Stimulated activated CD4-positive, alpha-beta T cell treated with anti-CD3 and anti-CD28 coated beads, Interleukin-4, amount 100 ng/mL, for 4 hours (primary cell): ENCODE data around the gene TRMT44.
A peak's percentile ranks its signal among the peaks of the same experiment; 100 is the strongest.

ENCODE experiments used
- DNase-seq, 2 experiments: peaks; one replicate each; pipeline ENCODE4 v3.0.0-alpha.2; 2020

TRMT44 gene

DNA sequence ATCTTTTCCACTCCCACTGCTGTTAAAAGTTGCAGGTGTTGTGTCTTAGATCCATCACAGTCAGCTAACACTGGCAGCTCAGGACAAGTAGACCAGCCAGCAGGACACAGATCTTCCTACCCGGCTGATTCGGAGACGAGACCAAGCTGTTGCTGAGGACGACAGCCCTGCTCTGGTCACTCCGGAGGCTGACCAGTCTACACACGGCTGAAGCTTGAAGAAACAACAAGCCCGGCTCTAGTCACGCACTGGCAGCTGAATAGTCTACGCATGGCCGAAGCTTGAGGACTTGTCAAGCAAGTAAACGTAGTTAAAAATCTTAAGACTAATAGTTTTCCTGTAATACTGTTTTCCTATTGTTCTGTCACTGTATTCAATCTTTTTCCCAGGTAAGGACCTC, 1.8 kb upstream of the TRMT44 start:
- no peak for DNase-seq

GRCh38 chr4:8439168-8439567, 1.4 kb upstream of the TRMT44 start:
- no peak for DNase-seq

- no peak for DNase-seq
Observed at GRCh38 chr4:8439914-8440491, 574 bp upstream of the TRMT44 start.

DNA sequence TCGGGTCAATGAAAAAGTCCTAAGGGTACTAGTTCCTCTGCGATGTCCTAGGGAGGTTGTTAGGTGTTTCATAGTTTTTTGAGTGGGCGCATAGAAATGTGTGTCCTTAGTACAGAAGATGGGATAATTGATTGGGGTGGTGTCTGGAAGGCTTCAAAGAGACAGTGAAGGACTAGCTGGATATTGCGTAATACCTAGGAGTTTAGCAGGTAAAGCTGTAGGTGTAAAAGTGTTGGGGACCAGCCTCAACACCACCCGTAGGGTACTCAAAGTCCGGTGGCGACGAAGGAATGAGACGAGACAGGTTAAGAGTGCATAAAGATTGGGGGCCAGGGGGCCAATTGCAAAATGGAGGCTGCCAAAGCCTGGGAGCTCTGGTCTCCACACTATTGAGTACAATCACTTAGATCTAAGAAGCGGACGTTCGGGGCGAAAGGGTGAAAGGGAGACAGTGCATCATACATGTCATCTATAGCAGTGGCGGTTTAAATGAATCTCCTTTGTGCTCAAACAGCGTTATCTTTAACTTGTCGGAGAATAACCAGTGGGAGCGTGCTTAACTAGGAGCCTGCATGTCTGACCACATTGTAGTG, 1.0 kb downstream of the TRMT44 start:
- no peak for DNase-seq

DNA sequence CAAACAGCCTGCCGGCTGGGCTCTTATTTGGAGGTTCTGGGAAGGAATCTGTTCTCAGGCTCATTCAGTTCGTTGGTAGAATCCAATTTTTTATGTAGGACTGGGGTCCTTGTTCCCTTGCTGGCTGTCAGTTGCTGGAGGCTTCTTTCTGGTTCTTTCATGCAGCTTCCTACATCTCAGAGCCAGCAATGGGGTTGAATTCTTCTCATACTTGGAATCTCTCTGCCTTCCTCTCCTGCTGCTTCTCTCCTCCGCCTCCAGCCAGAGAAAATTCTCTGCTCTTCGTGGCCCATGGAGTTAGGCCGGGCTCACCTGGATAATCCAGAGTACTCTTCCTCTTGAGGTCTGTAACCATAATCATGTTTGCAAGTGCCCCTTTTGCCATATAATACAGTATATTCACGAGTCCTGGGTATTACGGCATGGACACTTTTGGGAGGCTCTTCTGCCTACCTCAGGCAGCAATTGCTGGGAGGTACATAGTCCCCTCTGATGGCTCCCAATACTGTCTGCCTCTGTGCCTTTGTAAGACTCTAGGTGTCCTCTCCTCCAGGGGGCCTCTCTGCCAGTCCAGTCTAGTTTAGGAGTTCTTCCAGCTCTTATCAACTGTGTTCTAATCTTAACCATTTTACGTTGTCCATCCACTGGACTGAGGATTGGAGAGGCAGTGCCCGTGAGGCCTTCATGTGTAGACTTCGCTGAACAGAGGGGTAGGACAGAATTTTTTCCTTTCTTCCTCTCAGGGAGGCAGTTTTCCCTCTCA, 2.2 kb downstream of the TRMT44 start:
- no peak for DNase-seq

DNA sequence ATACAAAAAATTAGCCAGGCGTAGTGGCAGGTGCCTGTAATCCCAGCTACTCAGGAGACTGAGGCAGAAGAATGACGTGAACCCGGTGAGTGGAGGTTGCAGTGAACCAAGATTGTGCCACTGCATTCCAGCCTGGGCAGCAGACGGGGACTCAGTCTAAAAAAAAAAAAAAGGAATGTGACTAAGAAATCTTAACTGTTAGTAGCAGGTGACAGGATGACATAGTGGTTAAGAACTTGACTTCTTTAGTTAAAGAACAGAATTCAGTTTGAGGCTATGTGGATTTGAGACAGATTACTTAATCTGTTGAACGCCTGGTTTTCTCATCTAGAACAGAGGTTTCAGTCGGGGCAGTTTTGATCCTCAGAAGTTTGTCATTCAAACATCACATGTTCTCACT, 3.2 kb downstream of the TRMT44 start:
- no peak for DNase-seq

DNA sequence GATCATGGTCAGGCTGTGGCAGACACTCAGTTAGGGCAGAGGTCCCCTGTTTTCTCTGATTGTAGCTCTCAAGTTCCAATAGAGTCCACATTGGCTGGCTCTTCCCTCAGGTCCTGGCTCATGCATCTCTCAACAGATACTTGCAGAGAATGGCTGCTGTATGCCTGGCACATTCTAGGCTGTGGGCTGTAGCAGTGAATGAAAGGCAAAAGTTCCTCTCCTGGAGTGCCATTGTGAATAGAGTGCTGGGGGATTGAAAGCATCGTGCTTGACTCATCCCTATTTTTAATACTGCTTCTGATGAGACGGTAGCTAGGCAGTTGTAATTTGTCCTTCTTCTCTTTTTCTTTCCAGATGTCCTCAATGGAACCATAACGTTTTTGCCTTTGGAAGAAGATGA, 5.5 kb downstream of the TRMT44 start:
- DNase-seq = no peak

- no peak for DNase-seq
Observed at GRCh38 chr4:8451440-8452182, 11.0 kb downstream of the TRMT44 start.

DNA sequence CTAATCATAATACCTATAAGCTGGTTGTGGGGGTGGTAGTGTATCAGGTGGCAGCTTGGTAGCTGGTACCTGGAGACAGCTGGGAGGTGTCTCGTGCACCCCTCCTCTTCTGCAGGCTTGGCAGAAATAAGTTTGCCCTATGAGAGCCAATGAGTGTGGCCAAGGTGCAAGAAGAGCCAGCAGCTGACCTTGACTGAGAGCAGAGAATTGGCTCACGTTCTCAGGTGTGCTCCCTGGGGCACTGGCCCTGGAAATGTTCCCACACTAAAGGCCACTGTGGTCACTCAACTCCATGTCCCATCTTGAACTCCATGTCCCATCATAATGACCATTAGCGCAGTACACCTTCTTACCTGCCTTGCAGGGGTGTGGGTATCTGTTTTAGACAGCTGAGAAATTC, 13.4 kb downstream of the TRMT44 start:
- DNase-seq = no peak

- no peak for DNase-seq
Observed at GRCh38 chr4:8457646-8458252, 17.2 kb downstream of the TRMT44 start.

DNA sequence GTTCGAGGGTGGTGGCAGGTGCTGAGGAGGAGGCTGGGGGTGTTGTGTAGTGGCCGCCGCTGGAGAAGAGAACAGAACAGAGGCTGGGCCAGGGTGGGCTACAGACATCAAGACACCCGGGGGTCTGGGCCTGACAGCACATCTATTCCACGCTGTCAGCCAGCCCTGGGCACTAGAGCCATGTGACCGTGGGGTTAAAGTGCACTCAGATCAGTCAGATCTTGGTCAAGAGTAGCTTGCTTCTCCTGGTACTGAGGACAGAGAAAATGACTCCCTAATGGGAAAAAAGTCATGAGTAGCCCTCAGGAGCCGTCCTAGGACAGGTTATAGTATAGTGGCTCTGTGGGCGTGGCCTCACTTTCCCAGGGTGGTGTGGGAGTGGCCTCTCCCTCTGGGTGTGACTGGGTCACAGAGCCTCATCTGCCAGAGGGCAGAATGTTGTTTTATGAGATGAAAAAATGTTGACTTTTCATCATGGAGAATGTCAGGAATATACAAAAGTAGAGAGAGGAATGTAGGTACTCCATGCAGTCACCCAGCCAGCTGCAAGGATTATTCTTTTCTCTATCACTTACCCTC, 19.4 kb downstream of the TRMT44 start:
- DNase-seq = no peak

DNA sequence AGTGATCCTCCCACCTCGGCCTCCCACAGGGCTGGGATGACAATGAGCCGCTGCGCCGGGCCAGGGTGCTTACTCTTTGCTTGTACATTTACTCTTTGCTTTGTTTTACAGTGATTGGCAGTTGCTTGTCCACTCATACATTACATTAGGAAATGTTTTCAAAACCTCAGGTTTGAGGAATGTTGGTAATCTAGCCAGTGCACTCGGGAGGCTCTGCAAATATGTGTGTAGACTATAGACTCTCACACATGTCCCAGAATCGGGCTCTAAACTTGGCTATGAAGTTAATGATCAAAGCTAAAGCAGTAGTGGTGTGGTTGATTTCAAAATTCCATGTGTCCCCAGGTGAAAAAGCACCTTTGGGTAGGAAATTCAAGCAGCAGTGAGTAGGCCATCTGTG, 20.5 kb downstream of the TRMT44 start:
- no peak for DNase-seq

DNA sequence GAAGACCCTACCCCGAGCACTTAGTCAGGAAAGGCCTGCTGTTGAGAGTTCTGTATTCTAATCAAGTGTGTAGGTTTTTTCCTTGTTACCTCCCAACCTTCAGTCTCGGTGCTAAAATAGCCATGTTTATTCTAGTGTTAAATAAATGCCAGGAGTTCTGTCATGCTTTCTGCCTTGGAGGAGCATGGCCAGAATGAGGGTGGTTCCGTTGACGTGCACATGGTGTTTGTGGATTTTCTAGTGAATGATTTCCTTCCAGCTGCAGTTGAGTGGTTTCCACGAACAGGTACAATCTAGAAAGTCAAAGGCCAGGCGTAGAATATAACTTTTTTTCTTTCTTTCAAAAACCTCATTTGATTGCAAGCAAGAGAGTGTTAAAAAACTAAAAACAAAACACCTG, 21.0 kb downstream of the TRMT44 start:
- no peak for DNase-seq

DNA sequence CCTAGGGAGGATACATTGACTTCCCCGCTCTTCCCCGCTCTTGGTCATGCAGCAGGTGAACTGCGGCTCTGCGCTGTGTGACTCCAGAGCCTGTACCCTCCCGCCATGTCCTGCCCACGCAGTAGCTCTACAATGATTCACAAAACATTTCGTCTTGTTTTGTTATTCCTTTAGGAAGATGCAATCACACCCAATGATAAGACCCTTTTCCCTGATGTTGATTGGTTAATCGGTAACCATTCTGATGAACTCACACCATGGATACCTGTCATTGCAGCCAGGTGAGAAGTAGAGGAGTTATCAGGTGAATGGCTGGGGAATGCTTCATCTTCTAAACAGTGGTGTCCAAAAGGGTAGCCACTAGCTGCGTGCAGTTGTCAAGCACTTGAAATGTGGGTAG, 23.2 kb downstream of the TRMT44 start:
- no peak for DNase-seq

DNA sequence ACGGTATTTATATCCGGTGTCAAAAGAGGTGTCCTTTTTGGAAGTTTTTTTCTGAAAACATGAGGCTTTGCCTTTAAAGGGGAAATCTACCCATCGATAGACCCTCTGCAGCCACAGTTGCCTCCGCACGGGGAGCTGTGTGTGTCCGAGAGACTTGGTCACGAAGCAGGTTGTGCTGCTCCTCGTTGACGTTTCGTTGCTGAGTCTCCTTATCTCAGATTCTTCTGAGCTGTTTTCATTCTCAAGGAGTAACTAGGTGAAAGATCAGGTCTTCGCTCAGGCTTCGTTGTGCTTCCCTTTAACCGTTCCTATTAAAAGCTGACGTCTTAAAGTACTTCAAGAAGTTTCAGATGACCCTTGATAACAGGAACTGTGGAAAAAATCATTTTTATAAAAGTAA, 23.8 kb downstream of the TRMT44 start:
- no peak for DNase-seq

- DNase-seq = no peak
Observed at GRCh38 chr4:8465615-8466611, 25.3 kb downstream of the TRMT44 start.

GRCh38 chr4:8467016-8467415, 26.4 kb downstream of the TRMT44 start:
- DNase-seq = no peak

DNA sequence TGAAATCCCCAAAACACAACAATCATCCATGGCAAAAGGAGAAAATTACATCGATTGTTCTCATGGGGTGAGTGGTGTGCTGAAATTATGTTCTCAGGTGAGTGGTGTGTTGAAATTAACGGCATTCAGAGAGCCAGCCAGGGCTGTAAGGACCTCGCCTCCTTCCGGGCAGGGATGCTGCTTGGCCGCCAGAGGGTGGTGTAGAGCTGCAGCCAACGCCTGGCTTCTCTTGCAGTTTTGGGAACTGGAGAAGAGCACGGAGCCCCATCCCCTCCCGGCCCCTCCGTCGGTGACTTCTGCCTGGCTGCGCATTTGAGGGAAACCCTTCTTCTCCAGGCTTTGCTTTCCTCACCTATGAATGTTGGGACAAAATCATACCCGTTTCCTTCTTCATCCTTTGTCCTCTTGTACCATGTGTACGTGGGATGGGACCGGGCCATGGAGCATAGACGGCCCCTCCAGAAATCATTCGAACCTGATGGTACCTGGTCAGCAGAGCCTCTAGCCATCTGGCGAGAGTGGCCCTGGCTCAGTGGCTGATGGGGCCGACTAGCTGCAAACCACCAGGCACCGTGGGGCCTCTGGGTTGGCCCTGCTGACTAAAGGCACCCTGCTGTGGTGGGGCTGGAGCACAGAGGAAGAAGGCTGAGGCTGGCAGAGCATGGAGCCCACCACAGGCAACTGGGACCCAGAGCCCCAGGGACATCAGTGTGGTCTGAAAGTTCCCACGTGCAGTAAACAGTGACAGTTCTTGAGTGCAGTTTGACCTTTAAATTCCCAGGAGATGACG, 28.4 kb downstream of the TRMT44 start:
- DNase-seq = peak; percentile 33 to 52

- no peak for DNase-seq
Observed at GRCh38 chr4:8469550-8469949, 29.0 kb downstream of the TRMT44 start.

DNA sequence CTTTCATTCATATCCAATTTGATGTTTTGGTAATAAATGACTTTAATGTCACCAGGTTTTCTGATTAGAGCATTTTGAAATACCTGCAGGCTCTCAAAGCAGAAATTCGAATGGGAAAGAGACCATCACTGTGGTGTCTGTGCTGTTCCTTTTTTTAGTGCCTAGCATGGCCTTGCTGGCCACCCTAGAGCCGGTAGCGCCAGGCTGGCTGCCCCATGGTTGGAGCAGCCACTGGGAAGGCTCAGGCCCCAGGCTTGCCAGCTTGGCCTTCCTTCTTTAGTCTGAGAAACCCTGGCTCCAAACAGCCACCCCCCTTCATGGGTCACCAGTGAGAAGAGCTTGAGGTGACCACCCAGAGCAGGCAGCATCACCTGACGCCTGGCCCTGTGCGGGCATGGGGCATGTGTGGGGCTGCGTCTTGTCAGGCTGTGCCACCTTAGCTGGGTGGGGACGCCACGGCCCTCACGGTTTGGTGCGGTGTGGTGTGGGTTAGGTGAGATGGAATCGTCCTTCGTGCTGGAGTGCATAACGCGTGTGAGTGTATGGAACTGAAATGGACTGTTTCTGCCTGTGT, 30.0 kb downstream of the TRMT44 start:
- no peak for DNase-seq
